Transverse colon (tissue), 4 donors: Measurements from ENCODE around the gene SMYD2.

Source experiments
- POLR2A ChIP-seq: fragments of 450-650 bp; IDR thresholded peaks from one replicate; pipeline ENCODE4 v1.6.1; 2016; ENCODE audit warnings: antibody characterized with exemption, mild to moderate bottlenecking, moderate library complexity
- POLR2AphosphoS5 ChIP-seq, 3 donors: sonication (generic); formaldehyde crosslinking; IDR thresholded peaks; one replicate each; pipeline ENCODE4 v1.6.1; 2016; ENCODE audit warnings: antibody characterized with exemption in 3 of 3
- TF ChIP-seq, protein P1 (sequence below), 5 experiments: fragments of 200-600 bp in 3 of 5; fragments of 450-650 bp in 2 of 5; sonication (generic) in 3 of 5; IDR thresholded peaks; 1 replicate in 2 of 5; 2 replicates in 3 of 5; pipeline ENCODE4 v1.5.1; 2016 to 2017; ENCODE audit warnings: antibody characterized with exemption in 5 of 5, inconsistent platforms in 3 of 5, mild to moderate bottlenecking in 2 of 5, moderate library complexity in 1 of 5

DNA sequence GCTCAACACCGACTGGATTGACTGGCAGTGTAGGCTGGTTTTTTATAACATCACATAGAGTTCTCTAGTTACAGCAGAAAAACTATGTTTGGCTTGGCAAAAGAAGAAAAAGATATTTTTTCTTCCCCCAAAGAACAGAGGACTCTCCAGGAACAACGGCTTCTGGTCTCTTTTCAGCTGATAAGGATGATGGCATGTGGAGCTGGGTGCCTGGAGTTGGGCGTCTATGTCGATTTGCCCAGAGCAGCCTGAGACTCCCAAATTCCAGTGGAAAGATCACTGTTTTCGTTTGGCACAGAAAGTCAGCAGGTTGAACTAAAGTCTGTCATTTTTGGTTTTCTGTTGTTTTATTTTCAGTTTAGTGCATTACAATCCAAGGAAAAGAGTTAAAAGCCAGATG lies 91.1 kb downstream of the SMYD2 start:
- TF ChIP-seq, protein P1, sequence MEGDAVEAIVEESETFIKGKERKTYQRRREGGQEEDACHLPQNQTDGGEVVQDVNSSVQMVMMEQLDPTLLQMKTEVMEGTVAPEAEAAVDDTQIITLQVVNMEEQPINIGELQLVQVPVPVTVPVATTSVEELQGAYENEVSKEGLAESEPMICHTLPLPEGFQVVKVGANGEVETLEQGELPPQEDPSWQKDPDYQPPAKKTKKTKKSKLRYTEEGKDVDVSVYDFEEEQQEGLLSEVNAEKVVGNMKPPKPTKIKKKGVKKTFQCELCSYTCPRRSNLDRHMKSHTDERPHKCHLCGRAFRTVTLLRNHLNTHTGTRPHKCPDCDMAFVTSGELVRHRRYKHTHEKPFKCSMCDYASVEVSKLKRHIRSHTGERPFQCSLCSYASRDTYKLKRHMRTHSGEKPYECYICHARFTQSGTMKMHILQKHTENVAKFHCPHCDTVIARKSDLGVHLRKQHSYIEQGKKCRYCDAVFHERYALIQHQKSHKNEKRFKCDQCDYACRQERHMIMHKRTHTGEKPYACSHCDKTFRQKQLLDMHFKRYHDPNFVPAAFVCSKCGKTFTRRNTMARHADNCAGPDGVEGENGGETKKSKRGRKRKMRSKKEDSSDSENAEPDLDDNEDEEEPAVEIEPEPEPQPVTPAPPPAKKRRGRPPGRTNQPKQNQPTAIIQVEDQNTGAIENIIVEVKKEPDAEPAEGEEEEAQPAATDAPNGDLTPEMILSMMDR (IDR thresholded peaks at IDR 0.05): no peak
- TF ChIP-seq POLR2AphosphoS5 (IDR thresholded peaks at IDR 0.05): no peak
- no peak for TF ChIP-seq POLR2A
